ENCODE measurements around the gene FER.

DNA sequence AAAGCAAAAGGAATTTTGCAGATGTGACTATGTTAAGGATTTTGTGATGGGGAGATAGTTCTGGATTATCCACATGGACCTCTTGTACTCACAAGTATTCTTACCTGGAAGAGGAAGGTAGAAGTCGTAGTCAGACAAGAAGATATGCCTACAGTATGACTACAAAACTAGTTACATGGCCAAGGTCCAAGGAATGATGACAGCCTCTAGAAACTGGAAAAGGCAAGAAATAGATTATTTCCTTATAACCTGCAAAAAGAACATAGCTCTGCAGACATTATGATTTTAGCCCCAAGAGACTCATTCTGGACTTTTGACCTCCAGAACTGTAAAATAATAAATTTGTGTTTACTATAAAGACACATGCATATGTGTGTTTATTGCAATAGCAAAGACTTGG lies 226.9 kb downstream of the FER start:
- TF ChIP-seq PHF21A (CRISPR knock-in tag; IDR thresholded peaks at IDR 0.05) (no peak), FLYWCH1 (CRISPR knock-in tag; IDR thresholded peaks at IDR 0.05) (no peak), POLR2A (IDR thresholded peaks at IDR 0.05; ENCODE audit: insufficient read depth in 1 of 2, low read depth in 2 of 2, low read length in 2 of 2) (no peak), ARNTL (CRISPR knock-in tag; IDR thresholded peaks at IDR 0.05) (no peak), NFRKB (IDR thresholded peaks at IDR 0.05) (no peak), SMC3 (IDR thresholded peaks at IDR 0.05; ENCODE audit: low read length) (no peak), RNF2 (conservative IDR thresholded peaks at IDR 0.05; ENCODE audit: low read depth) (no peak), ZNF749 (CRISPR knock-in tag; IDR thresholded peaks at IDR 0.05; ENCODE audit: borderline replicate concordance) (no peak), CHCHD3 (CRISPR knock-in tag; IDR thresholded peaks at IDR 0.05) (no peak), PHF8 (CRISPR knock-in tag; IDR thresholded peaks at IDR 0.05) (no peak)
- TF ChIP-seq, protein P1, sequence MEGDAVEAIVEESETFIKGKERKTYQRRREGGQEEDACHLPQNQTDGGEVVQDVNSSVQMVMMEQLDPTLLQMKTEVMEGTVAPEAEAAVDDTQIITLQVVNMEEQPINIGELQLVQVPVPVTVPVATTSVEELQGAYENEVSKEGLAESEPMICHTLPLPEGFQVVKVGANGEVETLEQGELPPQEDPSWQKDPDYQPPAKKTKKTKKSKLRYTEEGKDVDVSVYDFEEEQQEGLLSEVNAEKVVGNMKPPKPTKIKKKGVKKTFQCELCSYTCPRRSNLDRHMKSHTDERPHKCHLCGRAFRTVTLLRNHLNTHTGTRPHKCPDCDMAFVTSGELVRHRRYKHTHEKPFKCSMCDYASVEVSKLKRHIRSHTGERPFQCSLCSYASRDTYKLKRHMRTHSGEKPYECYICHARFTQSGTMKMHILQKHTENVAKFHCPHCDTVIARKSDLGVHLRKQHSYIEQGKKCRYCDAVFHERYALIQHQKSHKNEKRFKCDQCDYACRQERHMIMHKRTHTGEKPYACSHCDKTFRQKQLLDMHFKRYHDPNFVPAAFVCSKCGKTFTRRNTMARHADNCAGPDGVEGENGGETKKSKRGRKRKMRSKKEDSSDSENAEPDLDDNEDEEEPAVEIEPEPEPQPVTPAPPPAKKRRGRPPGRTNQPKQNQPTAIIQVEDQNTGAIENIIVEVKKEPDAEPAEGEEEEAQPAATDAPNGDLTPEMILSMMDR (CRISPR knock-in tag; IDR thresholded peaks at IDR 0.05) = no peak
- TF ChIP-seq, protein P2, sequence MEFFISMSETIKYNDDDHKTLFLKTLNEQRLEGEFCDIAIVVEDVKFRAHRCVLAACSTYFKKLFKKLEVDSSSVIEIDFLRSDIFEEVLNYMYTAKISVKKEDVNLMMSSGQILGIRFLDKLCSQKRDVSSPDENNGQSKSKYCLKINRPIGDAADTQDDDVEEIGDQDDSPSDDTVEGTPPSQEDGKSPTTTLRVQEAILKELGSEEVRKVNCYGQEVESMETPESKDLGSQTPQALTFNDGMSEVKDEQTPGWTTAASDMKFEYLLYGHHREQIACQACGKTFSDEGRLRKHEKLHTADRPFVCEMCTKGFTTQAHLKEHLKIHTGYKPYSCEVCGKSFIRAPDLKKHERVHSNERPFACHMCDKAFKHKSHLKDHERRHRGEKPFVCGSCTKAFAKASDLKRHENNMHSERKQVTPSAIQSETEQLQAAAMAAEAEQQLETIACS (CRISPR knock-in tag; IDR thresholded peaks at IDR 0.05) = no peak

Data from HepG2 (cell line).